ENCODE data around the gene TBXT. TPM values are rescaled to one million over a fixed set of nuclear protein-coding genes. Genes with fewer than 3 reads are reported as not detected.

TBXT gene, protein sequence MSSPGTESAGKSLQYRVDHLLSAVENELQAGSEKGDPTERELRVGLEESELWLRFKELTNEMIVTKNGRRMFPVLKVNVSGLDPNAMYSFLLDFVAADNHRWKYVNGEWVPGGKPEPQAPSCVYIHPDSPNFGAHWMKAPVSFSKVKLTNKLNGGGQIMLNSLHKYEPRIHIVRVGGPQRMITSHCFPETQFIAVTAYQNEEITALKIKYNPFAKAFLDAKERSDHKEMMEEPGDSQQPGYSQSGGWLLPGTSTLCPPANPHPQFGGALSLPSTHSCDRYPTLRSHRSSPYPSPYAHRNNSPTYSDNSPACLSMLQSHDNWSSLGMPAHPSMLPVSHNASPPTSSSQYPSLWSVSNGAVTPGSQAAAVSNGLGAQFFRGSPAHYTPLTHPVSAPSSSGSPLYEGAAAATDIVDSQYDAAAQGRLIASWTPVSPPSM
- not detected in 3 replicates for total RNA-seq

DNA sequence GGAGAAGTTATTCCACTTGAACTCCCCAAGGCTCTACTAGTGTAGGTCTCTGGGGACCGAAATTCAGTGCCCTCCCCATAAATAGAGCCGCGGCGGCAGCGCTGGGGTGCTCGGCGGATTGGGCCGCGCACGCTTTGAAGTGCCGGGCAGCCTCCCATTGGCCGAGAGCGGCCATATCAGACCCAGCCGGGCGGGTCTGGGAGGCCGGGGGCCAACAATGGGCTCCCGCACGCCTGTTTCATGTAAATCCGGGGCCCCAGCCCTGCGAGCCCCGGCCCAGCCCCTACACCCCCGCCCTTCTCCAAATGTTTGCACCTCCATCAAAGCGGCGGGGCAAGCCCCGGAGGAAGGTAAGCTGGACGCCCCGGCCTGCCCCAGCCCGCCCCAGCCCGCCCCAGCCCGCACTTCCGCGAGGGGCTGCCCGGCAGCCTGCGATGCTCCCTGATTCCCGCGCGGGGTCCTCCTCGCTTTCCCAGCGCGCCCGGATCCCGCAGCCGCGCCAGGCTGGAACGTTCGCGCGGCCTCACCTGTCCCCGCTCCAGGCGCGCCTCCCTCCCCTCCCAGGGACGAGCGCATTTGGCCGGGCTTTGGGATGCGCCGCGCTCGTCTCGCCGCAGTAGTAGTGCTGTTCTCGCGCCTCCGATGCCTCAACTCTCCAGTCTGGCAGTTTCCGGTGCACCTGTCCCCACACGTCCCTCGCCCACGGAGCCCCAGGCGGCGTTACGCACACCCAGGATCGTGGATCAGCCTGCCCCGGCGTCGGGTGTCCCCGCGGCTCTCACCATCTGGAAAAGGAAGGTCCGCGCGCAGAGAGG lies at the start of gene TBXT:
Gene TBXT (minus strand): TSS at position 51 of the 815 bp plus-strand sequence. CDS start 260 bp downstream, outside the sequence.
- DNase-seq (ENCODE audit: low spot score in 2 of 2, unreplicated experiment in 2 of 2) = peak in 1 of 2 experiments; percentile 45
- H3K4me3 Mint-ChIP-seq = peak within 1 kb of the TSS; percentile 68
- TF ChIP-seq, protein P1, sequence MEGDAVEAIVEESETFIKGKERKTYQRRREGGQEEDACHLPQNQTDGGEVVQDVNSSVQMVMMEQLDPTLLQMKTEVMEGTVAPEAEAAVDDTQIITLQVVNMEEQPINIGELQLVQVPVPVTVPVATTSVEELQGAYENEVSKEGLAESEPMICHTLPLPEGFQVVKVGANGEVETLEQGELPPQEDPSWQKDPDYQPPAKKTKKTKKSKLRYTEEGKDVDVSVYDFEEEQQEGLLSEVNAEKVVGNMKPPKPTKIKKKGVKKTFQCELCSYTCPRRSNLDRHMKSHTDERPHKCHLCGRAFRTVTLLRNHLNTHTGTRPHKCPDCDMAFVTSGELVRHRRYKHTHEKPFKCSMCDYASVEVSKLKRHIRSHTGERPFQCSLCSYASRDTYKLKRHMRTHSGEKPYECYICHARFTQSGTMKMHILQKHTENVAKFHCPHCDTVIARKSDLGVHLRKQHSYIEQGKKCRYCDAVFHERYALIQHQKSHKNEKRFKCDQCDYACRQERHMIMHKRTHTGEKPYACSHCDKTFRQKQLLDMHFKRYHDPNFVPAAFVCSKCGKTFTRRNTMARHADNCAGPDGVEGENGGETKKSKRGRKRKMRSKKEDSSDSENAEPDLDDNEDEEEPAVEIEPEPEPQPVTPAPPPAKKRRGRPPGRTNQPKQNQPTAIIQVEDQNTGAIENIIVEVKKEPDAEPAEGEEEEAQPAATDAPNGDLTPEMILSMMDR (IDR thresholded peaks at IDR 0.05; ENCODE audit: unreplicated experiment) = no peak
- H3K9me3 Mint-ChIP-seq = no peaks in the 10 kb centered on the region
- H3K4me1 Mint-ChIP-seq = peaks cover 16% of the 10 kb centered on the region
- H3K27ac Mint-ChIP-seq = no peak within 1 kb of the TSS
- no peaks in the 10 kb centered on the region for H3K36me3 Mint-ChIP-seq
- H3K27me3 Mint-ChIP-seq (ENCODE audit: low read depth) = peaks cover 48% of the 10 kb centered on the region

DNA sequence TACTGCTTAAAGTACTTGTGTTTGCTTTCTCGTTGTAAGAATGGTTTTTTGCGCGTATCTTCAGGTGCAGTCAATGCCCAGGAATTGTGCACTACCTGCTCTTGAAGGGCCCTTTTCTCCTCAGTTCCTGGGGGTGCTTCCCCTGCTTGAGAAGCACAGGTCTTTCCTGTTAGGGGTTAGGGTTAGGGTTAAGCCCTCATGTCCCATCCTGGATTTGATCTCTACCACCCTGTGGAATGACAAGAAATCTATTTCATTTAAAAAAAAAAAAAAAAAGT lies 39.6 kb upstream of the TBXT start:
- H3K4me3 Mint-ChIP-seq = no peak overlapping the region
- TF ChIP-seq, protein P1 (IDR thresholded peaks at IDR 0.05; ENCODE audit: unreplicated experiment) = no peak
- peaks cover 52% of the 10 kb centered on the region for H3K27me3 Mint-ChIP-seq (ENCODE audit: low read depth)
- H3K4me1 Mint-ChIP-seq = peaks cover 17% of the 10 kb centered on the region
- H3K27ac Mint-ChIP-seq = peak overlapping the region; percentile 61
- peaks cover 13% of the 10 kb centered on the region for H3K9me3 Mint-ChIP-seq
- no peak for DNase-seq (ENCODE audit: low spot score in 2 of 2, unreplicated experiment in 2 of 2)
- H3K36me3 Mint-ChIP-seq = no peaks in the 10 kb centered on the region

DNA sequence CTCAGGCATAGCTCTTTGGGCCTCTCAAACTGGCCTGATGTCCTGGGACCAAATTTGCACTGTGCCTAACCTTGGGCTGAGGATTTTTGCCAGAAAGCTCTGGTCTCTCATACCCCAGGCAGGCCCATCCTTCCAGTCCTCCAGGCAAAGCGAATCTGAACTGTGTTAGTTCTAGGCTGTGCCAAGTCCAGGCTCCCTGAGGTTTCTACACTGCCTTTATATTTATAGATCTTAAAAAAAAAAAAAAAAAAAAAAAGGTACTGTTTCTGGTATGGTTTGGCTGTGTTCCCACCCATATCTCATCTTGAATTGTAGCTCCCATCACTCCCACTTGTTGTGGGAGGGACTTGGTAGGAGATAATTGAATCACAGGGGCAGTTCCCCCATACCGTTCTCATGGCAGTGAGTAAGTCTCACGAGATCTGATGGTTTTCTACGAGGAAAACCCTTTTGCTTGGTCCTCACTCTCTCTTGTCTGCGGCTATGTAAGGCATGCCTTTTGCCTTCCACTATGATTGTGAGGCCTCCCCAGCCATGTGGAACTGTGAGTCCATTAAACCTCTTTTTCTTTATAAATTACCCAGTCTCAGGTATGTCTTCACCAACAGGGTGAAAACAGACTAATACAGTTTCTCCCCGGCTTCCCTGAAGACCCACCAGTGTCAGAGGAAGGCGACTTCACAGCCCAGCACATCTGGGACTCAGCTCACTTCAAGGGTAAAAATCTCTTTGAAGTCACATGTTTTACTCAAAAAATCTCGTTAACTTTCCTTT lies 39.0 kb upstream of the TBXT start:
- H3K4me1 Mint-ChIP-seq = peaks cover 21% of the 10 kb centered on the region
- TF ChIP-seq, protein P1 (IDR thresholded peaks at IDR 0.05; ENCODE audit: unreplicated experiment) = no peak
- H3K4me3 Mint-ChIP-seq = no peak overlapping the region
- peak overlapping the region; percentile 61 for H3K27ac Mint-ChIP-seq
- H3K9me3 Mint-ChIP-seq = peaks cover 7% of the 10 kb centered on the region
- H3K36me3 Mint-ChIP-seq = no peaks in the 10 kb centered on the region
- H3K27me3 Mint-ChIP-seq (ENCODE audit: low read depth) = peaks cover 57% of the 10 kb centered on the region
- DNase-seq (ENCODE audit: low spot score in 2 of 2, unreplicated experiment in 2 of 2) = no peak

DNA sequence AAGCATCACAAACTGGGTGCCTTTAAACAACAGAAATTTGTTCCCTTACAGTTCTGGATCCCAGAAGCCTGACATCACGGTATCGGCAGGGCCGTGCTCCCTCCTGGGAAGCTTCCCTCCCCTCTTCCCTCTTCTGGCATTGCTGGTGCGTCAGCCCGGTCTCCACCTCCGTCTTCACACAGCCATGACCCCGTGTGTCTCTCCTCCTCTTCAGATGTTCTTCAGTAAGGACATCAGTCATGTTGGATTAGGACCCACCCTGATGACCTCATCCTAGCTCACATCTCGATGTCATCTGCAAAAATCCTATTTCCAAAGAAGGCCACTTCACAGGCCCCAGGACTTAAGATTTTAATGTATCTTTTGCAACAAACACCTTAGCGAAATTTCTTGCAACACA lies 38.4 kb upstream of the TBXT start:
- Mint-ChIP-seq H3K4me3 (no peak overlapping the region), H3K9me3 (peaks cover 1% of the 10 kb centered on the region), H3K36me3 (no peaks in the 10 kb centered on the region), H3K4me1 (peaks cover 21% of the 10 kb centered on the region), H3K27ac (no peak overlapping the region), H3K27me3 (ENCODE audit: low read depth) (peaks cover 61% of the 10 kb centered on the region)
- no peak for DNase-seq (ENCODE audit: low spot score in 2 of 2, unreplicated experiment in 2 of 2)
- TF ChIP-seq, protein P1 (IDR thresholded peaks at IDR 0.05; ENCODE audit: unreplicated experiment) = no peak

DNA sequence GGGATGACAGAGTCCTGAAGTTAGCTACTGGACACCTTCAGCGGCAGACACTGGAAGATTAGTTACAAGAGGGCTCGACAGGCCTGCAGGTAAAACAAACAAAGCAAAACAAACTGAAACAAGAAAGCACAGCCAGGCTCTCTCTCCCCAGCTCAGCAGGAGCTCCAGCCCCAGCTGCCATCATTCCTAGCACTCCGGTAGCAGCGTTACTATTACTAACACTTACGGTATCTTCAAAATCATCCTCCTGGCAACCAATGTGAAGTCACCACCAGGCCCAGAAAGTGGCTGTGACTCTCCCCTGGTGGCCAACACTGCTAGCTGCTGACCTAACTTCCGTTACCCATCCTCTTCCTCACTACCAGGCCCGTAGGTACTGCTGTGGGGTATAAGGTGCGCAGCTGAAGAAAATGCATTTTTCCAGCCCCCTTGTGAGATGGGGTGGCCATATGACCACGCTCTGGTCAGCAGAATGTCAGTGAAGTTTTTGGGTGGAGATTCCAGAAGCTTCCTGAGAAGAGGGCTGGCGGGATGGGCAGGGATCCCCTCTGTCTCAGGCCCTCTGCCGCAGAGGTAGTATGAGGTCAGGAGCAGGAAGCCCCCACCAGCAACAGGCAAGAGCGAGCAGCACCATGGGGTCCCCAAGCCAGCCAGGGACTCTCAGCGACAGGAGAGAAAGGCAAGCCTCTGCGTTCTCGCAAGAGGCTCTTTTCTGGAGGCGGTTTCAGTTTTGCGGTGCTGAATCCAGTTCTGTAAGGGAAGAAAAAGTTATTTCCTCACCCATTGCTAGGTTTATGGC lies 37.4 kb upstream of the TBXT start:
- peaks cover 21% of the 10 kb centered on the region for H3K4me1 Mint-ChIP-seq
- peaks cover 66% of the 10 kb centered on the region for H3K27me3 Mint-ChIP-seq (ENCODE audit: low read depth)
- H3K36me3 Mint-ChIP-seq = no peaks in the 10 kb centered on the region
- H3K27ac Mint-ChIP-seq = no peak overlapping the region
- TF ChIP-seq, protein P1 (IDR thresholded peaks at IDR 0.05; ENCODE audit: unreplicated experiment) = no peak
- DNase-seq (ENCODE audit: low spot score in 2 of 2, unreplicated experiment in 2 of 2) = no peak
- H3K9me3 Mint-ChIP-seq = no peaks in the 10 kb centered on the region
- no peak overlapping the region for H3K4me3 Mint-ChIP-seq
